ENCODE measurements around the gene H1-8. TPM values are rescaled to one million over a fixed set of nuclear protein-coding genes. Genes with fewer than 3 reads are reported as not detected.
"Not testable (repeated sequence)": the region's sequence is repeated elsewhere in the genome, so short reads cannot be mapped to it uniquely, and the experiment has no call there.

The H1-8 gene
- total RNA-seq, 2 experiments from 2014 or later, result not detected

GRCh38 chr3:129504471-129505100 is 38.4 kb upstream of the H1-8 start:
- Mint-ChIP-seq H3K36me3 (ENCODE audit: low read depth) (no peaks in the 10 kb centered on the region), H3K4me3 (no peak overlapping the region)

GRCh38 chr3:129505341-129505740 is 37.6 kb upstream of the H1-8 start:
- POLR2A ChIA-PET, result no interaction called here
- Mint-ChIP-seq H3K4me1 (no peaks in the 10 kb centered on the region), H3K9me3 (no peaks in the 10 kb centered on the region), H3K4me3 (no peak overlapping the region), H3K27ac (no peak overlapping the region), H3K27me3 (no peaks in the 10 kb centered on the region), H3K36me3 (ENCODE audit: low read depth) (no peaks in the 10 kb centered on the region)
- DNase-seq, result no peak
- CTCF ChIA-PET, result no interaction called here

More at GRCh38 chr3:129504471-129505100, 38.4 kb upstream of the H1-8 start:
- no peaks in the 10 kb centered on the region for H3K9me3 Mint-ChIP-seq
- H3K27ac Mint-ChIP-seq, result no peak overlapping the region
- H3K27me3 Mint-ChIP-seq, result no peaks in the 10 kb centered on the region
- CTCF ChIA-PET, result no interaction called here
- H3K4me1 Mint-ChIP-seq, result no peaks in the 10 kb centered on the region
- no peak for DNase-seq
- POLR2A ChIA-PET, result no interaction called here

DNA sequence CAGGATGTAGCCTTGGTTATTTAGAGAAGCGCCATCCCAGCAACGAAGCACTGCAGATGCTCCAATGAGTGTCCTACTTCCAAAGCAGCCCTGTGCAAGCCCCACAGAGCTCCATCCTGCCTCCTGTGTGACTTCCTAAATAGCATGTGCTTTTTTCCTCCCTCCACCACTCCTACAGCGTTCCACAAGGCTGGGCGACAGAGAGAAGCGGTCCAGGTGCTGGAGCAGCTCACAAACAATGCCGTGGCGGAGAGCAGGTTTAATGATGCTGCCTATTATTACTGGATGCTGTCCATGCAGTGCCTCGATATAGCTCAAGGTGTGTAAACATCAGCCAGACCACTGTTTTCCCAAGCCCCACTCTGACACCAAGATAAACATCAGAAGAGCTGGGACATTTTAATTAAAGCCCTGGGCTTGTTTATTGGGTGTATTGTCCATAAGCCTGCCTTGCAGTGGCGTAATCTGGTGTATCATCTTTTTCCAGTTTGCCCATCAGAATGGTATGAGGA is 36.7 kb upstream of the H1-8 start:
- Mint-ChIP-seq H3K27me3 (no peaks in the 10 kb centered on the region), H3K27ac (no peak overlapping the region), H3K9me3 (no peaks in the 10 kb centered on the region), H3K4me1 (peaks cover 8% of the 10 kb centered on the region), H3K36me3 (ENCODE audit: low read depth) (no peaks in the 10 kb centered on the region), H3K4me3 (no peak overlapping the region)
- no peak for DNase-seq
- ChIA-PET CTCF (interaction anchor here (1.1 kb wide), 1 partner anchor 14 kb away, joined by 3 read pairs; no protein-coding TSS in a partner anchor), POLR2A (no interaction called here)

DNA sequence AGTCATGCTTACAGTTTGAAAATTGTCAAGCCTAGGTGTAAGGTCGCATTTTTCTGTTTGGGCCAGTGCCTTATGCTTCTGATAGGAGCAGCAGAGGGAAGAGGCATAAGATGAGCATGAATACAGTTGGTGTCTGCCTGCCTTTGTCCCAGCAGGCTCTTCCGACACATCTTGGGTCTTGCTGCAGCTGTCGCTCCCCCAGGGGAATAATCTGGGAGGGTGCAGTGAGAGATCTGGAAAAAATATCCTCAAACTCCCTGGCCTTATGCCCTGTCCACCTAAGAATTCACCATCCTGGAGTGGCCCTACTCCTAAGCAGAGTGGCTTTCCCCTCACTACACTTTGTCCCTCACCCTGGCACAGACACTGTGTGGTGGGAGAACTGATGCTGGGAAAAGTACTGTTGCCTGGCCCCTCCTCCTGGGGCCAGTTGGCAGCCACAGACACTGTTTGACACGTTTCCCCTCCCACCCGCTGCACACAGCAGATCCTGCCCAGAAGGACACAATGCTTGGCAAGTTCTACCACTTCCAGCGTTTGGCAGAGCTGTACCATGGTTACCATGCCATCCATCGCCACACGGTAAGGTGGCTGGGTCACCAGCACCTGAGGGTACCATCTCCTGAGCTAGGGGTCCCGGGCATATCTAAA is 35.7 kb upstream of the H1-8 start:
- no peaks in the 10 kb centered on the region for H3K36me3 Mint-ChIP-seq (ENCODE audit: low read depth)
- peaks cover 10% of the 10 kb centered on the region for H3K4me1 Mint-ChIP-seq
- no peak overlapping the region for H3K4me3 Mint-ChIP-seq
- no peaks in the 10 kb centered on the region for H3K9me3 Mint-ChIP-seq
- H3K27ac Mint-ChIP-seq, result no peak overlapping the region
- POLR2A ChIA-PET, result no interaction called here
- CTCF ChIA-PET, result interaction anchor here (1.1 kb wide), 1 partner anchor 15 kb away, joined by 3 read pairs; no protein-coding TSS in a partner anchor
- DNase-seq, result no peak
- H3K27me3 Mint-ChIP-seq, result no peaks in the 10 kb centered on the region

DNA sequence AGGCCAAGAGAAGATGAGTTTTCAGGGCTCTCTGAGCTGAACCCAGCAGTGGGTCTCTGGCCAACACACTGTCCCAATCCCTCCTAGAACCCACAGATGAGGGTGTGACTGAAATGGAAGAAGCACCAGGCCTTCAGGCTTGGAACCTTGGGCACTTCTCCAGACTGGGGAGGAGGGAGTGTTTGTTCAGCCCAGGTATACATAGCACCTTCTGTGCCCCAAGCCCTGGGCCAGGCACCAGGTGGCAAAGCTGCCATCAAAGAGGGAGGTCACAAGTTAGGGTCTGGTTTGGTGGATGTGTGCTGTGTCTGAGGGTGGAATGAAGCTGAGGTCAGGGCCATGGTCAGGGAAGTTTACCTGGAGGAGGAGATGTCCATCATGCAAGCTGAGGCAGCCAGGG is 30.4 kb upstream of the H1-8 start:
- Mint-ChIP-seq H3K27me3 (no peaks in the 10 kb centered on the region), H3K36me3 (ENCODE audit: low read depth) (no peaks in the 10 kb centered on the region), H3K9me3 (no peaks in the 10 kb centered on the region), H3K4me1 (peaks cover 10% of the 10 kb centered on the region), H3K4me3 (no peak overlapping the region), H3K27ac (no peak overlapping the region)
- no peak for DNase-seq
- ChIA-PET POLR2A (no interaction called here), CTCF (interaction anchor here (1.9 kb wide), 1 partner anchor 22 kb away, joined by 5 read pairs; no protein-coding TSS in a partner anchor)

DNA sequence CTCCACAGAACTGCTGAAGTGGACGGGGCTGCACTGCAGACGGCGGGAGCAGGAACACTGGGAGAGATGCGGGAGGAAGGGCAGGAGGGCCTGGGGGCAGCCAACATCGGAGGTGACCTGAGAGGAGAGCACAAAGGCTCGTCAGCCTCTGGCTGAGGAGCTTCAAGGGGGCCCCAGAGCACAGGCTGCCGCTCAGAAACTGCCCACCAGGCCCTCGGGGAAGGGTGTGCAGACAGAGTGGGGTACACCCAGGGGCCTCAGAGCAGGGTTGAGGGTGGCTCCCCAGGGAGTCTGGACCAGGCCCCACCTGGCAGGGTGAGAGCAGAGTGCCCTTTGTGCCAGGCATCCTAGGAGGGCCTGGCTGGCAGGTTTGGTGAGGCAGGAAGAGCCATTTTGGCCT is 29.3 kb upstream of the H1-8 start:
- Mint-ChIP-seq H3K4me1 (peaks cover 10% of the 10 kb centered on the region), H3K4me3 (no peak overlapping the region), H3K36me3 (ENCODE audit: low read depth) (no peaks in the 10 kb centered on the region), H3K27ac (no peak overlapping the region), H3K9me3 (no peaks in the 10 kb centered on the region), H3K27me3 (no peaks in the 10 kb centered on the region)
- POLR2A ChIA-PET, result no interaction called here
- no peak for DNase-seq
- CTCF ChIA-PET, result interaction anchor here (1.9 kb wide), 1 partner anchor 21 kb away, joined by 5 read pairs; no protein-coding TSS in a partner anchor

GRCh38 chr3:129514110-129514509 is 28.9 kb upstream of the H1-8 start:
- no peaks in the 10 kb centered on the region for H3K9me3 Mint-ChIP-seq
- POLR2A ChIA-PET, result no interaction called here
- H3K27me3 Mint-ChIP-seq, result no peaks in the 10 kb centered on the region
- H3K36me3 Mint-ChIP-seq (ENCODE audit: low read depth), result no peaks in the 10 kb centered on the region
- H3K4me3 Mint-ChIP-seq, result no peak overlapping the region
- no peak for DNase-seq
- H3K27ac Mint-ChIP-seq, result no peak overlapping the region
- peaks cover 10% of the 10 kb centered on the region for H3K4me1 Mint-ChIP-seq
- CTCF ChIA-PET, result interaction anchor here (1.2 to 1.9 kb wide), 3 partner anchors 10 to 20 kb away, joined by 4 to 6 read pairs (median 5); no protein-coding TSS in a partner anchor

- no peaks in the 10 kb centered on the region for H3K36me3 Mint-ChIP-seq (ENCODE audit: low read depth)
- H3K9me3 Mint-ChIP-seq, result no peaks in the 10 kb centered on the region
- ChIA-PET POLR2A (no interaction called here), CTCF (interaction anchor here (1.2 to 1.9 kb wide), 3 partner anchors 9 to 20 kb away, joined by 4 to 6 read pairs (median 5); no protein-coding TSS in a partner anchor)
- no peak overlapping the region for H3K27ac Mint-ChIP-seq
- no peaks in the 10 kb centered on the region for H3K27me3 Mint-ChIP-seq
- no peak overlapping the region for H3K4me3 Mint-ChIP-seq
- peaks cover 10% of the 10 kb centered on the region for H3K4me1 Mint-ChIP-seq
- no peak for DNase-seq
Measured at GRCh38 chr3:129514563-129514962, 28.4 kb upstream of the H1-8 start.

GRCh38 chr3:129515108-129515820 is 27.7 kb upstream of the H1-8 start:
- POLR2A ChIA-PET; H3K27ac Mint-ChIP-seq; H3K4me3 Mint-ChIP-seq; DNase-seq; H3K36me3 Mint-ChIP-seq (ENCODE audit: low read depth); H3K4me1 Mint-ChIP-seq; H3K27me3 Mint-ChIP-seq; H3K9me3 Mint-ChIP-seq: not testable (repeated sequence)
- CTCF ChIA-PET, result interaction anchor here (1.2 to 1.4 kb wide), 2 partner anchors 8 to 10 kb away, joined by 4 to 6 read pairs; no protein-coding TSS in a partner anchor

- H3K4me1 Mint-ChIP-seq, CTCF ChIA-PET, H3K27me3 Mint-ChIP-seq: not testable (repeated sequence)
Measured at GRCh38 chr3:129515821-129516432, 27.0 kb upstream of the H1-8 start.

DNA sequence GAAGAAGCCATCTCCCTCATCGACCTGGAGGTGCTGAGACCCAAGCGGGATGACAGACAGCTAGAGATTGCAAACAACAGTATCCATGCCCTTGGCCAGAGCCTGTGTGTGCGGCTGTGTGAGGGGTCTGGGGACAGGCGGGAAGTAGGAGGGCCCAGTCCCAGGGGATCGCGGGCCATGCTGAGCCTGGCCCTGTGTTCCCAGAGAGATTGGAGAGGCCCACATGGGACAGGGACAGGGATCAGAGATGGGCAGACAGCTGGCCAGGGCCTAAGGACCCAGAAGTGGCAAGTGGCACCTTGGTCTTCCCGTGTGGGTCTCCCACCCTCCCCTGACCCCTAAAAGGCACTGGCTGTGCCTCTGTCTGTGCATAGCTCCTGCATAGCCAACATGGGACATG is 25.5 kb upstream of the H1-8 start:
- Mint-ChIP-seq H3K36me3 (ENCODE audit: low read depth) (no peaks in the 10 kb centered on the region), H3K9me3 (no peaks in the 10 kb centered on the region), H3K4me3 (no peak overlapping the region), H3K27ac (no peak overlapping the region), H3K27me3 (no peaks in the 10 kb centered on the region), H3K4me1 (no peaks in the 10 kb centered on the region)
- ChIA-PET CTCF (interaction anchor here (1.0 kb wide), 1 partner anchor 24 kb away, joined by 3 read pairs; no protein-coding TSS in a partner anchor), POLR2A (no interaction called here)
- DNase-seq, result no peak

More at GRCh38 chr3:129515821-129516432, 27.0 kb upstream of the H1-8 start:
- H3K36me3 Mint-ChIP-seq (ENCODE audit: low read depth); DNase-seq; POLR2A ChIA-PET; H3K9me3 Mint-ChIP-seq; H3K27ac Mint-ChIP-seq; H3K4me3 Mint-ChIP-seq: not testable (repeated sequence)

- ChIA-PET CTCF (interaction anchor here (1.0 kb wide), 1 partner anchor 25 kb away, joined by 3 read pairs; no protein-coding TSS in a partner anchor), POLR2A (no interaction called here)
- no peaks in the 10 kb centered on the region for H3K9me3 Mint-ChIP-seq
Measured at GRCh38 chr3:129518038-129518561, 24.9 kb upstream of the H1-8 start.

More at GRCh38 chr3:129518038-129518561, 24.9 kb upstream of the H1-8 start:
- Mint-ChIP-seq H3K36me3 (ENCODE audit: low read depth) (no peaks in the 10 kb centered on the region), H3K27me3 (no peaks in the 10 kb centered on the region), H3K4me1 (no peaks in the 10 kb centered on the region), H3K4me3 (no peak overlapping the region), H3K27ac (no peak overlapping the region)
- no peak for DNase-seq
